Spleen (tissue), 11 donors: ENCODE data around the gene SHISA5. TPM values are rescaled to one million over a fixed set of nuclear protein-coding genes. Genes with fewer than 3 reads are reported as not detected.

Source experiments
- DNase-seq: peaks from one replicate; pipeline ENCODE4 v3.0.0-alpha.2; 2020
- H3K27ac ChIP-seq, 8 donors: fragments of 200-600 bp; sonication (generic) in 7 of 8; 1 replicate in 4 of 8; 2 replicates in 4 of 8; pipeline versions ENCODE4 v1.5.0 to v1.8.0; 2016 to 2021; ENCODE audit warnings: inconsistent platforms in 4 of 8, mild to moderate bottlenecking in 4 of 8, moderate library complexity in 1 of 8
- H3K27me3 ChIP-seq, 7 donors: fragments of 200-600 bp; sonication (generic) in 6 of 7; replicated peaks in 1 of 7; 1 replicate in 4 of 7; 2 replicates in 3 of 7; pipeline versions ENCODE4 v1.5.0 to v1.8.0; 2016 to 2021; ENCODE audit warnings: inconsistent platforms in 3 of 7, mild to moderate bottlenecking in 1 of 7
- H3K36me3 ChIP-seq, 6 donors: fragments of 200-600 bp; sonication (generic) in 5 of 6; 1 replicate in 4 of 6; 2 replicates in 2 of 6; pipeline versions ENCODE4 v1.5.0 to v1.8.0; 2016 to 2021; ENCODE audit warnings: inconsistent platforms in 2 of 6
- H3K4me1 ChIP-seq, 6 donors: fragments of 200-600 bp; sonication (generic) in 5 of 6; 1 replicate in 3 of 6; 2 replicates in 3 of 6; pipeline versions ENCODE4 v1.5.0 to v1.8.0; 2016 to 2021; ENCODE audit warnings: inconsistent platforms in 3 of 6
- H3K4me3 ChIP-seq, 8 donors: fragments of 200-600 bp; sonication (generic) in 7 of 8; 1 replicate in 4 of 8; 2 replicates in 4 of 8; pipeline versions ENCODE4 v1.5.0 to v1.8.0; 2016 to 2021; ENCODE audit warnings: inconsistent platforms in 4 of 8, mild to moderate bottlenecking in 4 of 8, moderate library complexity in 2 of 8
- H3K9me3 ChIP-seq, 8 donors: fragments of 200-600 bp; sonication (generic) in 7 of 8; 1 replicate in 4 of 8; 2 replicates in 4 of 8; pipeline versions ENCODE4 v1.5.0 to v1.8.0; 2016 to 2021; ENCODE audit warnings: inconsistent platforms in 4 of 8
- POLR2A ChIP-seq, 3 donors: fragments of 450-650 bp; IDR thresholded peaks; one replicate each; pipeline ENCODE4 v1.5.1; 2017; ENCODE audit warnings: antibody characterized with exemption in 3 of 3, mild to moderate bottlenecking in 1 of 3
- POLR2AphosphoS5 ChIP-seq, 3 donors: sonication (generic); formaldehyde crosslinking; IDR thresholded peaks; one replicate each; pipeline ENCODE4 v1.5.1; 2017; ENCODE audit warnings: antibody characterized with exemption in 3 of 3
- WGBS, 5 donors: extraction: QIAGEN DNeasy Blood & Tissue Kit in 3 of 5; methylation state at CpG; one replicate each; pipeline versions ENCODE4 v1.1.5 to v1.1.7; 2013 to 2018; 5-methylcytosine and 5-hydroxymethylcytosine counted together
- intact Hi-C: fragments of 100-400 bp; cut with DNase I; formaldehyde crosslinking; loops from one replicate; pipeline ENCODE4 v1.15.0; 2023; ENCODE audit warnings: low total_unique reads
- polyA plus RNA-seq, 3 donors: library from polyadenylated mRNA; stranded (reverse); fragments of 200-250 nt; gene quantifications; one replicate each; pipeline ENCODE4 v1.2.1, GENCODE V29; 2013
- total RNA-seq, 7 donors: library from RNA; depleted of rRNA in 3 of 7; stranded (reverse); fragments of >200 nt in 3 of 7; fragmentation: NEBNext Ultra II Directional in 4 of 7; extraction: Animal tissue kit (Norgen Biotek cat#: 25700) in 4 of 7; gene quantifications; one replicate each; pipeline versions ENCODE4 v1.1.0 to v1.2.1, GENCODE V29; 2016 to 2021
- TF ChIP-seq, protein P1 (sequence below), 11 experiments: fragments of 200-600 bp in 7 of 11; fragments of 450-650 bp in 4 of 11; sonication (generic) in 4 of 11; IDR thresholded peaks in 8 of 11; conservative IDR thresholded peaks in 3 of 11; 1 replicate in 7 of 11; 2 replicates in 4 of 11; pipeline versions ENCODE4 v1.4.0 to v1.8.0; 2016 to 2021; ENCODE audit warnings: antibody characterized with exemption in 11 of 11, inconsistent platforms in 4 of 11, mild to moderate bottlenecking in 1 of 11
- donor health status: healthy with polysubstance abuse.
- donor health status: DM: no; HTN: no; CAD: no; lungs with moderate emphysema.
- donor health status: DM: no; HTN: no; CAD: no.
- donor health status: Bipolar disorder and iron deficiency.
- donor health status: healthy.
- donor health status: DM: no; HTN: no; CAD: no.
- donor health status: DM: yes; HTN: yes; CAD: no.

Gene SHISA5
- total and polyA plus RNA-seq, 10 donors, result 80.2 to 227 (median 173) TPM

DNA sequence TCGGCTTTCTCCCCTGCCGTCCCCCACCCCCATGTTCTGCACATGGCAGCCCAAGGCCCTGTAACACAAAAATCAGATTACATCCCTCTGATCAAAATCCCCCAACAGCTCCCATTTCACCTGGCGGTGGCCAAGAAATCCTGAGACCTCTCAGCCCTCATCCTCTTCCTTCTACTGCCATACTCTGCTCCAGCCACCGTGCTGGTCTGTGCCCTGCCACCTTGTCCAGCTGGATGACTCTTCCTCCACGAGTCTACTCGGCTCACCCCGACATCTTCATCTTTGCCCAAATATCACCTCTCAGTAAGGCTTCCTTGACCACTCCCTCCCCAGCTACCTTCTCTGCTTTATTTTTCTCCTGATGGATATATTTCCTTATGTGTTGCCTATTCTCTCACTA, 67.1 kb downstream of the SHISA5 start:
- DNase-seq, result no peak
- Histone ChIP-seq H3K9me3 (no peaks in the 10 kb centered on the region), H3K27me3 (no peaks in the 10 kb centered on the region), H3K27ac (peak overlapping the region in 2 of 8 donors; percentile 63 to 89), H3K36me3 (peaks cover 0 to 38% (median 19%) of the 10 kb centered on the region in 6 donors), H3K4me1 (peaks cover 22 to 81% (median 53%) of the 10 kb centered on the region in 6 donors), H3K4me3 (no peak overlapping the region)
- 89 to 97% (median 90%) methylated on average over 7 of the region's 7 CpGs for WGBS, 5 donors
- no peak for TF ChIP-seq POLR2AphosphoS5 (IDR thresholded peaks at IDR 0.05)
- no peak for TF ChIP-seq POLR2A (IDR thresholded peaks at IDR 0.05)
- TF ChIP-seq, protein P1, sequence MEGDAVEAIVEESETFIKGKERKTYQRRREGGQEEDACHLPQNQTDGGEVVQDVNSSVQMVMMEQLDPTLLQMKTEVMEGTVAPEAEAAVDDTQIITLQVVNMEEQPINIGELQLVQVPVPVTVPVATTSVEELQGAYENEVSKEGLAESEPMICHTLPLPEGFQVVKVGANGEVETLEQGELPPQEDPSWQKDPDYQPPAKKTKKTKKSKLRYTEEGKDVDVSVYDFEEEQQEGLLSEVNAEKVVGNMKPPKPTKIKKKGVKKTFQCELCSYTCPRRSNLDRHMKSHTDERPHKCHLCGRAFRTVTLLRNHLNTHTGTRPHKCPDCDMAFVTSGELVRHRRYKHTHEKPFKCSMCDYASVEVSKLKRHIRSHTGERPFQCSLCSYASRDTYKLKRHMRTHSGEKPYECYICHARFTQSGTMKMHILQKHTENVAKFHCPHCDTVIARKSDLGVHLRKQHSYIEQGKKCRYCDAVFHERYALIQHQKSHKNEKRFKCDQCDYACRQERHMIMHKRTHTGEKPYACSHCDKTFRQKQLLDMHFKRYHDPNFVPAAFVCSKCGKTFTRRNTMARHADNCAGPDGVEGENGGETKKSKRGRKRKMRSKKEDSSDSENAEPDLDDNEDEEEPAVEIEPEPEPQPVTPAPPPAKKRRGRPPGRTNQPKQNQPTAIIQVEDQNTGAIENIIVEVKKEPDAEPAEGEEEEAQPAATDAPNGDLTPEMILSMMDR (IDR thresholded peaks at IDR 0.05 in 8 of 11, conservative IDR thresholded peaks at IDR 0.05 in 3 of 11), result no peak
- intact Hi-C loops, result loop anchor here (10.0 kb wide), 1 partner anchor 162 kb away; no protein-coding TSS in a partner anchor

DNA sequence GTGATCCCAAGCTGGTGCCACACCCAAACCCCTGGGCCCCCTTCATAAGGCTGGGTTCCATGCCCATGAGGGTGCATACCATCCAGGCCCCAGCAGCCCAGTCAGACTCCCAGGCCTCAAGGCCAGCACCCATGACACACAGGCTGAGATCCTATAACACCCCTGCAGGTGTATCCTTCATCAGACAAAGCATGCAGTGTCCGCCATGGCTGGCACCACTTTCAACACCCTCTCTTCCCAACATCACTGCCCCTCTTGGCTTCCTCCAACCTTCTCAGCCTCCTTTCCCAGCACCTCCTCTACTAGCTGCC, 67.5 kb downstream of the SHISA5 start:
- Histone ChIP-seq H3K36me3 (peaks cover 0 to 38% (median 18%) of the 10 kb centered on the region in 6 donors), H3K4me3 (no peak overlapping the region), H3K9me3 (no peaks in the 10 kb centered on the region), H3K27me3 (no peaks in the 10 kb centered on the region), H3K4me1 (peaks cover 18 to 81% (median 51%) of the 10 kb centered on the region in 6 donors), H3K27ac (peak overlapping the region in 7 of 8 donors; percentile 41 to 89 (median 71))
- intact Hi-C loops, result loop anchor here (10.0 kb wide), 1 partner anchor 162 kb away; no protein-coding TSS in a partner anchor
- DNase-seq, result peak; percentile 71
- WGBS, 5 donors, result 0 to 94% (median 5%) methylated on average over 1 of the region's 1 CpG
- TF ChIP-seq POLR2A (IDR thresholded peaks at IDR 0.05), result no peak

DNA sequence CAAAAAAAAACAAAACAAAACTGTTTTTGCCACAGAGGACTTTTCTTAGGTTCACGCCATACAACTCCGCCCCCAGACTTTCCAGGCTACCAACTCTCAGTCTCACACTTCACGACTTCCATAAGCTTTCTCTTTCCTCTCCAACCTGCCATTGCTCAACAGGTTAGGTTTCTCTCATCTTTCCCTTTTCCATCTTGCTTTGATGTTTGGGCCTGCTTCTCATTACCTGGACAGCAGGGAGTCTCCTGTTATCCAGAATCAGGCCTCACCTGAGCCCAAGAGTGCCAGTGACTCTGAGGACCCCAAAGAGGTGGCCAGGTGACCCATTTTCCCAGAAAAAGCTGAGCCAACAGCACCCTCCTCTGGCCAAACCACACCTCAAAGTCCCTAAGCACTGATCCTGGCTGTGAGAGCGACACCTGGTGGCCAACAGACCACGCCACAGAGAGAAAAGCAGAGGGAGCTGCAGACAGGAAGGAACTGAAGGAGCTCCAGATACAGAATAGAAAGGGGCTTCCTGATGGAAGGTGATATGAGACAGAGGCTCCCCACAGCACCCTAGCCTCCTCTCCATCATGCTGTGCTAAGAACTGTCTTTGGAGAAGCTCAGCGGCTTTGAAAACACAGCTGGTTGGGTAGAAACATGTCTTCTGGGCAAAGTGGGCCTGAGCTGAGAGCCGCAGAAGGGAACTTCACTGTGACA, 68.0 kb downstream of the SHISA5 start:
- H3K36me3 ChIP-seq, result peaks cover 0 to 34% (median 18%) of the 10 kb centered on the region in 6 donors
- H3K4me3 ChIP-seq, result no peak overlapping the region
- intact Hi-C loops, result loop anchor here (2.0 to 10.0 kb wide), 2 partner anchors 35 to 161 kb away; no protein-coding TSS in a partner anchor
- peaks cover 14 to 81% (median 49%) of the 10 kb centered on the region in 6 donors for H3K4me1 ChIP-seq
- H3K9me3 ChIP-seq, result no peaks in the 10 kb centered on the region
- no peaks in the 10 kb centered on the region for H3K27me3 ChIP-seq
- WGBS, 5 donors, result 36 to 52% (median 45%) methylated on average over 7 of the region's 7 CpGs
- TF ChIP-seq, protein P1 (IDR thresholded peaks at IDR 0.05 in 8 of 11, conservative IDR thresholded peaks at IDR 0.05 in 3 of 11), result peak; percentile 99 to 100 (median 99)
- TF ChIP-seq POLR2AphosphoS5 (IDR thresholded peaks at IDR 0.05), result peak in 2 of 3 donors; percentile 59 to 69
- no peak for TF ChIP-seq POLR2A (IDR thresholded peaks at IDR 0.05)
- H3K27ac ChIP-seq, result peak overlapping the region in 6 of 8 donors; percentile 70 to 89 (median 74)
- DNase-seq, result peak; percentile 94

DNA sequence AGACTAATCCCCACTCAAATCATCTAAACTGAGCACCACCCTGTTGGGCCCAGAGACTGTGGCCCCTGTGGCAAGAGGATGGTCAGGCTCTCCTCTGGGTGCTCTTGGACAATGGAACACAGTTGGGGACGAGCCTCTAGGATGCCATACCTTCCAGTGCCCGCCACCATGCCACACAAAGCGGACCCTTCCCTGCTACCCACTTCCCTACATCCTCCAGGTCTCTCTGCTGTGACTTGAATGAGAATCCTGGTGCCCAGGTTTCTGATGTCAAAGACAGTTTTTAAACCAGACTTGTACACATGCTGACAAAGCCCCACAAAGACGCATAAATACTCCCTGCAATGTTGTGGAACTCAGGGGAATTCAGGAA, 68.8 kb downstream of the SHISA5 start:
- Histone ChIP-seq H3K4me1 (peaks cover 14 to 84% (median 50%) of the 10 kb centered on the region in 6 donors), H3K9me3 (no peaks in the 10 kb centered on the region), H3K36me3 (peaks cover 0 to 34% (median 18%) of the 10 kb centered on the region in 6 donors), H3K27me3 (peaks cover 0 to 1% (median 0%) of the 10 kb centered on the region in 7 donors), H3K27ac (peak overlapping the region in 6 of 8 donors; percentile 70 to 89 (median 74)), H3K4me3 (no peak overlapping the region)
- intact Hi-C loops, result loop anchor here (2.0 to 10.0 kb wide), 2 partner anchors 34 to 160 kb away; no protein-coding TSS in a partner anchor
- DNase-seq, result no peak
- TF ChIP-seq POLR2AphosphoS5 (IDR thresholded peaks at IDR 0.05) (no peak), POLR2A (IDR thresholded peaks at IDR 0.05) (no peak)
- TF ChIP-seq, protein P1 (IDR thresholded peaks at IDR 0.05 in 8 of 11, conservative IDR thresholded peaks at IDR 0.05 in 3 of 11), result no peak
- WGBS, 5 donors, result 87 to 92% (median 92%) methylated on average over 4 of the region's 4 CpGs
